Neuronal stem cell (in vitro differentiated cells): ENCODE measurements around the gene RHOF.

Experiments
- DNase-seq: peaks from one replicate; pipeline ENCODE4 v3.0.0-alpha.2; 2013; ENCODE audit warnings: low spot score
- H2AFZ ChIP-seq: one replicate; pipeline ENCODE4 v1.6.1; 2013; ENCODE audit warnings: mild to moderate bottlenecking, low read length, inconsistent platforms
- H2AK5ac ChIP-seq: 2 replicates; pipeline ENCODE4 v1.6.1; 2013; ENCODE audit warnings: low read depth, mild to moderate bottlenecking, inconsistent platforms, low read length, moderate library complexity, mixed read lengths
- H2BK120ac ChIP-seq: 2 replicates; pipeline ENCODE4 v1.6.1; 2013; ENCODE audit warnings: low read depth, mild to moderate bottlenecking, inconsistent platforms, low read length, moderate library complexity, mixed read lengths
- H2BK12ac ChIP-seq: one replicate; pipeline ENCODE4 v1.6.1; 2013; ENCODE audit warnings: low read length, inconsistent platforms
- H2BK15ac ChIP-seq: 2 replicates; pipeline ENCODE4 v1.6.1; 2013; ENCODE audit warnings: mild to moderate bottlenecking, low read length, inconsistent platforms, mixed read lengths
- H2BK5ac ChIP-seq: one replicate; pipeline ENCODE4 v1.6.1; 2013; ENCODE audit warnings: inconsistent platforms, mild to moderate bottlenecking, low read length, moderate library complexity
- H3K14ac ChIP-seq: one replicate; pipeline ENCODE4 v1.6.1; 2013; ENCODE audit warnings: low read length, inconsistent platforms
- H3K18ac ChIP-seq: 2 replicates; pipeline ENCODE4 v1.6.1; 2013; ENCODE audit warnings: low read length, inconsistent platforms
- H3K23ac ChIP-seq: 2 replicates; pipeline ENCODE4 v1.6.1; 2013; ENCODE audit warnings: low read depth, mild to moderate bottlenecking, mixed read lengths, low read length, inconsistent platforms; ENCODE audit not compliant: poor library complexity
- H3K27ac ChIP-seq: replicated peaks from 3 replicates; pipeline ENCODE4 v1.5.1; 2013; ENCODE audit warnings: low read length, inconsistent platforms
- H3K27me3 ChIP-seq, 3 experiments: 2 replicates each; pipeline ENCODE4 v1.6.1; 2013; ENCODE audit warnings: low read length in 3 of 3, mild to moderate bottlenecking in 2 of 3, inconsistent platforms in 1 of 3, low read depth in 1 of 3, mixed read lengths in 1 of 3, moderate library complexity in 1 of 3; ENCODE audit not compliant: control insufficient read depth in 3 of 3, insufficient read depth in 3 of 3
- H3K36me3 ChIP-seq, 2 donors: replicated peaks in 1 of 2; 2 replicates each; pipeline ENCODE4 v1.6.1; 2013; ENCODE audit warnings: low read length in 2 of 2; ENCODE audit not compliant: control insufficient read depth in 2 of 2, insufficient read depth in 2 of 2
- H3K4ac ChIP-seq: 2 replicates; pipeline ENCODE4 v1.6.1; 2013; ENCODE audit warnings: inconsistent platforms, mild to moderate bottlenecking, low read length, moderate library complexity
- H3K4me1 ChIP-seq, 2 donors: 1 replicate in 1 of 2; 2 replicates in 1 of 2; pipeline ENCODE4 v1.6.1; 2013; ENCODE audit warnings: low read length in 2 of 2, low read depth in 1 of 2; ENCODE audit not compliant: control insufficient read depth in 2 of 2, insufficient read depth in 1 of 2
- H3K4me2 ChIP-seq: one replicate; pipeline ENCODE4 v1.6.1; 2013; ENCODE audit warnings: mild to moderate bottlenecking, low read length, inconsistent platforms; ENCODE audit not compliant: insufficient read depth, poor library complexity, severe bottlenecking
- H3K4me3 ChIP-seq, 2 donors: 2 replicates each; pipeline ENCODE4 v1.5.1; 2013; ENCODE audit warnings: low read length in 2 of 2, mild to moderate bottlenecking in 2 of 2, inconsistent platforms in 1 of 2, moderate library complexity in 1 of 2
- H3K79me1 ChIP-seq: one replicate; pipeline ENCODE4 v1.6.1; 2013; ENCODE audit warnings: low read depth, mild to moderate bottlenecking, inconsistent platforms, low read length, moderate library complexity
- H3K9ac ChIP-seq: one replicate; pipeline ENCODE4 v1.6.1; 2013; ENCODE audit warnings: mild to moderate bottlenecking, low read depth, low read length, inconsistent platforms; ENCODE audit not compliant: poor library complexity
- H3K9me3 ChIP-seq, 2 donors: replicated peaks in 1 of 2; 2 replicates each; pipeline versions ENCODE3 to v1.6.1; 2013; ENCODE audit warnings: low read length in 2 of 2, mild to moderate bottlenecking in 2 of 2, inconsistent platforms in 1 of 2, low read depth in 1 of 2, mixed read lengths in 1 of 2, moderate library complexity in 1 of 2; ENCODE audit not compliant: control insufficient read depth in 2 of 2, insufficient read depth in 1 of 2
- H4K8ac ChIP-seq: one replicate; pipeline ENCODE4 v1.6.1; 2013; ENCODE audit warnings: low read depth, mild to moderate bottlenecking, inconsistent platforms, low read length, moderate library complexity
- H4K91ac ChIP-seq: one replicate; pipeline ENCODE4 v1.6.1; 2013; ENCODE audit warnings: low read length, low read depth, mild to moderate bottlenecking, inconsistent platforms; ENCODE audit not compliant: poor library complexity
- WGBS, 2 donors: extraction: QIAGEN DNeasy Blood & Tissue Kit; methylation state at CpG; one replicate each; pipeline ENCODE4 v1.1.7; 2013; ENCODE audit warnings: missing lambda C conversion rate in 2 of 2, mixed read lengths in 1 of 2; ENCODE audit not compliant: insufficient read length in 2 of 2, insufficient replicate concordance in 1 of 2; ENCODE audit errors: extremely low coverage in 2 of 2; 5-methylcytosine and 5-hydroxymethylcytosine counted together

Gene RHOF

GRCh38 chr12:121813951-121814350 lies 20.5 kb upstream of the RHOF start:
- H3K9ac ChIP-seq, result peak overlapping the region; percentile 54
- H3K23ac ChIP-seq, result no peak overlapping the region
- no peak overlapping the region for H2AFZ ChIP-seq
- peaks cover 41 to 81% of the 10 kb centered on the region in 2 donors for H3K36me3 ChIP-seq
- no peak overlapping the region for H2BK5ac ChIP-seq
- no peaks in the 10 kb centered on the region for H3K27me3 ChIP-seq
- no peak for DNase-seq
- WGBS, 2 donors, result no CpG with 5 or more reads among the region's 14 CpGs
- no peak overlapping the region for H3K14ac ChIP-seq
- H3K4me3 ChIP-seq, result no peak overlapping the region
- no peak overlapping the region for H4K91ac ChIP-seq
- H2BK12ac ChIP-seq, result no peak overlapping the region
- H3K4me2 ChIP-seq, result no peak overlapping the region
- H4K8ac ChIP-seq, result no peak overlapping the region
- no peak overlapping the region for H3K4ac ChIP-seq
- H2BK15ac ChIP-seq, result no peak overlapping the region
- no peak overlapping the region for H2AK5ac ChIP-seq
- no peak overlapping the region for H3K18ac ChIP-seq
- no peaks in the 10 kb centered on the region for H3K9me3 ChIP-seq
- H3K79me1 ChIP-seq, result peaks cover 23% of the 10 kb centered on the region
- H3K4me1 ChIP-seq, result peaks cover 8 to 12% of the 10 kb centered on the region in 2 donors
- no peak overlapping the region for H3K27ac ChIP-seq
- H2BK120ac ChIP-seq, result no peak overlapping the region

DNA sequence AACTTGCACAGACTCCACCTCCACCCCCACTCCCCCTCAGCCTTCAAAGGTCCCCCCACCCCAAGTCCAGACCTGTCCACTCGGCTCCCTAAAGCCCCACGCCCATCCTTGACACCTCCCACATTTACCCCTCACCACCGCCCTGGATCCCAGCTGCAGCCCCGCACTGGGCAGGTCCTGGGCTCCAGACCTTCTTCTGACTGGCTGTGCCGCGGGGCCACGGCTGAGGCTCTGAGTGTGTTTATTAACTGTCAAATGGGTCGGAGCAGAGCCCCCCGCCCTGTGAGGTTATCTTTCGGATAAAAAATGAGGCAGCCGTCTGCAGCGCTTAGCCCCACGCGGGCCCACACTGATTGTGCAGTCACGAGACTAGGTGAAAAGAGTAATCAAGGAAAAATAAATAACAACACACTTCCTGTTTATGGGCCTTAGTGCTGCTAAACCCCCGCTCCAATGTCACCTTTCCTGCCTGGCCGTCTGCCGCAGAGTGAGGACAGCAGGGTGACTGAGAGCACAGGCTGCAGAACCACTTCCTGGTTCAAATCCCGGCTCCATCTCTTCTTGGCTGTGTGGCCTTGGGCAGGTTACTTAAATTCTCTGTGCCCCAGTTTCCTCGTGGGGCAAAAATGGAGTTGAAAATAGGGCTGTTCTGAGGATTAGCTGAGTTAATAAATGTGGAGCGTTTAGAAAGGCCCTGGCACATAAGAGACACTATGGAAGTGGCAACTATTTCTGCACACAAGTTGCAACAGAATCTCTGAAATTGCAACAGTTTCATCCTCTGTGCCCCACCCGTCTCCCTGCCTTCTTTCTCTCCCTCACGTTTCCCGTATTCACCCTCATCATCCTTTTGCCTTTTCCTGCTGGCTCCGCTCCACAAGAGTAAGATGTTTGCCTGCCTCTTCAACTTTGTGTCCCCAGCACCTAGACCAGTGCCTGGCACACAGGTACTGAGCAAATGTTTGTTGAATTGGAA lies 19.7 kb upstream of the RHOF start:
- Histone ChIP-seq H3K4me1 (peaks cover 8 to 12% of the 10 kb centered on the region in 2 donors), H3K23ac (no peak overlapping the region), H3K36me3 (peaks cover 46 to 89% of the 10 kb centered on the region in 2 donors), H3K18ac (peak overlapping the region; percentile 12), H2BK15ac (no peak overlapping the region), H3K4me3 (peak overlapping the region in 1 of 2 donors; percentile 71), H3K14ac (no peak overlapping the region), H4K8ac (no peak overlapping the region), H2BK12ac (no peak overlapping the region), H3K27me3 (no peaks in the 10 kb centered on the region), H2AK5ac (peak overlapping the region; percentile 56), H2AFZ (no peak overlapping the region), H3K4me2 (no peak overlapping the region), H3K27ac (no peak overlapping the region), H2BK120ac (no peak overlapping the region), H3K9ac (no peak overlapping the region), H3K79me1 (peaks cover 23% of the 10 kb centered on the region), H3K9me3 (no peaks in the 10 kb centered on the region), H4K91ac (no peak overlapping the region), H2BK5ac (no peak overlapping the region), H3K4ac (no peak overlapping the region)
- WGBS, 2 donors, result no CpG with 5 or more reads among the region's 25 CpGs
- no peak for DNase-seq

GRCh38 chr12:121812320-121812871 lies 18.9 kb upstream of the RHOF start:
- no peak overlapping the region for H2BK15ac ChIP-seq
- H3K79me1 ChIP-seq, result peaks cover 27% of the 10 kb centered on the region
- H3K23ac ChIP-seq, result no peak overlapping the region
- peak overlapping the region; percentile 23 to 86 for H3K4me3 ChIP-seq
- no peaks in the 10 kb centered on the region for H3K27me3 ChIP-seq
- H3K14ac ChIP-seq, result no peak overlapping the region
- no peak overlapping the region for H4K8ac ChIP-seq
- peaks cover 46 to 89% of the 10 kb centered on the region in 2 donors for H3K36me3 ChIP-seq
- peaks cover 10 to 12% of the 10 kb centered on the region in 2 donors for H3K4me1 ChIP-seq
- no peak overlapping the region for H4K91ac ChIP-seq
- no CpG with 5 or more reads among the region's 26 CpGs for WGBS, 2 donors
- H3K27ac ChIP-seq, result peak overlapping the region; percentile 49
- peak overlapping the region; percentile 65 for H3K18ac ChIP-seq
- H2BK120ac ChIP-seq, result no peak overlapping the region
- peak overlapping the region; percentile 83 for H3K4me2 ChIP-seq
- peak; percentile 58 for DNase-seq
- H3K9me3 ChIP-seq, result no peaks in the 10 kb centered on the region
- H3K4ac ChIP-seq, result no peak overlapping the region
- H2BK12ac ChIP-seq, result no peak overlapping the region
- no peak overlapping the region for H2BK5ac ChIP-seq
- H2AK5ac ChIP-seq, result no peak overlapping the region
- H3K9ac ChIP-seq, result peak overlapping the region; percentile 10
- peak overlapping the region; percentile 0 for H2AFZ ChIP-seq
